HG03097 (cell line): ENCODE data around the gene KNTC1.
"Not testable (repeated sequence)": the region's sequence is repeated elsewhere in the genome, so short reads cannot be mapped to it uniquely, and the experiment has no call there.

Experiments used
- ATAC-seq: cut with Tn5 transposase; IDR thresholded peaks from one replicate; pipeline ENCODE4 v1.9.1; 2021; ENCODE audit not compliant: unreplicated experiment, low FRiP score

Gene KNTC1

DNA sequence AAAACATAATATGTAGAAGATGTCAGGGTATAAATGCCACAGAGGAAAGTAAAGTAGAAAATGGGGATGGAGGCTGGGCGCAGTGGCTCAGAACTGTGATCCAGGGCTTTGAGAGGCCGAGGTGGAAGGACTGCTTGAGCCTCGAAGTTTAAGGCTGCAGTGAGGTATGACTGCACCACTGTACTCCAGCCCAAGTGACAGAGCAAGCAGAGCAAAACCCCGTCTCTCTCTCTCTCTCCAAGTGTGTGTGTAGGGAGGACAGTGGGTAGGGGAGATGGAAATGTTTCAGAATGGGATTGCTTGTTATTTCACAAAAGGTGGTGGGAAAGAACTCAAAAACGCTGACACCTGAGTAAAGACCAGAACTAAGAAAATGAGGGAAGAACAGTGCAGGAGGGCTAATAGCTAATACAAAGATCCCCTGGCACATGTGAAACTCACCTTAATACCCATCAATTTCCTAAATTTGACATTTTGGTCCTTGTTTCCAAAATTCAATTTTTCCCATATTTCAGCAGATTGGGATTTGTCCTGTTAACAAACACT, 20.6 kb upstream of the KNTC1 start:
- ATAC-seq = no peak

DNA sequence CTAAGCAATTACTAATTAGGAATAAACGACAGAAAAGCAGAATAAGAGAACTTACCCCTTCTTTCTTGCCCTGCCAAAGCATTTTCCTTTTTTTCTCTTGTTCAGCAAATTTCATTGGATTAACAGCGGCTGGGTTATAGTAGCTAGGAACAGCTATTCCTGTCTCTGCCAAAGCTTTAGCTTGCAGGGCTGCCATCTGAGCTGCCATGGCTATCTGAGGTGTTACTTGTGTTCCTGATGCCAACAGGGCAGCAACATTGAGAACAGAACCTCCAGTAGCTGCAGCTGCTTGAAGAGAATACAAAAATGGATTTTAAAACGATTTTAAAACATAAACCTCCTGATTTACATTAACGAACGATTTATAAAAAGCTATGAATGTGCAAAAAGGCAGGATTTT, 18.9 kb upstream of the KNTC1 start:
- no peak for ATAC-seq

- ATAC-seq = not testable (repeated sequence)
Observed at GRCh38 chr12:122513028-122513427, 14.0 kb upstream of the KNTC1 start.

DNA sequence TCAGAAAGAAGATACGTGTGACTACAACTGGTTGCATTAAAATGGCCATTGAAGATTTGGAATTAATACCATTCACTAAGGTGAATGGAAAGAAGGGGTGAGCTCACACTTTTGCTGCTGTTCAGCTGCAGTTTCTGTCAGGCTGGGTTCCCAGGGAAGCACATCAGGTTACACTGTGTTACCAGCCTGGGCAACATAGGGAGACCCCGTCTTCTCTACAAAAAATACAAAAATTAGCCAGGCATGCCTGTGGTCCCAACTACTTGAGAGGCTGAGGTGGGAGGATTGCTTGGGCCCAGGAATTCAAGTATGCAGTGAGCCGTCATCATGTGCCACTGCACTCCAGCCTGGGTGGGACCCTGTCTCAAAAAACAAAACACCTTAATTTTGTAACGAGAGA, 13.4 kb upstream of the KNTC1 start:
- no peak for ATAC-seq

GRCh38 chr12:122515275-122515674, 11.8 kb upstream of the KNTC1 start:
- no peak for ATAC-seq

GRCh38 chr12:122516544-122517361, 10.3 kb upstream of the KNTC1 start:
- no peak for ATAC-seq

DNA sequence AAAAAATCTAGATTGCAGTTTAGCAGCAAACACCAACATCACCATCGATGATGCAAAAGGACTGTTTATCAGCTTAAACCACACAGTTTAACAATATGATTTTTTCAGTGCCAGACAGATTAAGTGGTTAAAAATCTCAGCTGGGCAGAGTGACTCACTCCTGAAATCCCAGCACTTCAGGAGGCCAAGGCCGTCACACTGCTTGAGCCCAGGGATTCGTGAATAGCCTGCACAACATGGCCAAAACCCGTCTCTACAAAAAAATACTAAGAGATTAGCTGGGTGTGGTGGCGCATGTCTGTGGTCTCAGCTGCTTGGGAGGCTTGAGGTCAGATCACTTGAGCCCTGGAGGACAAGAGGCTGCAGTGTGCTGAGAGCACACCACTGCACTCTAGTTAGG, 9.2 kb upstream of the KNTC1 start:
- no peak for ATAC-seq

GRCh38 chr12:122518908-122519307, 8.1 kb upstream of the KNTC1 start:
- ATAC-seq = no peak

DNA sequence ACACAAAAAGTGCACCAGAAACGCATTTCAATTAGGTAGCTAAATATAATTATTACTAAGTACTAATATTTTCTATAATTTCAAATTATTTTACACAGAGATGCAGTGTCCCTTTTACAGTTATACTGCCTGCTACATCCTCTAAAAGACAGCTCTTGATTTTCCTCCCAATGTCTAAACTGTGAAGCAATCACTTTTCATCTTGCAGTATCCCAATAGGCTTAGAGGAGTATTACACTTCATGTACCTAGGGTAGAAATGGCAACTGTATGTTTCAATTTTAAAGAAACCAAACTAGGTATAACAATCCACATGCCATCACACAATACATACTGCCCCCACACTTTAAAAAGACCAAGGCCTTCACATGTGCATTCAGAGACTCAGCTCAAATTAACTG, 7.6 kb upstream of the KNTC1 start:
- no peak for ATAC-seq

DNA sequence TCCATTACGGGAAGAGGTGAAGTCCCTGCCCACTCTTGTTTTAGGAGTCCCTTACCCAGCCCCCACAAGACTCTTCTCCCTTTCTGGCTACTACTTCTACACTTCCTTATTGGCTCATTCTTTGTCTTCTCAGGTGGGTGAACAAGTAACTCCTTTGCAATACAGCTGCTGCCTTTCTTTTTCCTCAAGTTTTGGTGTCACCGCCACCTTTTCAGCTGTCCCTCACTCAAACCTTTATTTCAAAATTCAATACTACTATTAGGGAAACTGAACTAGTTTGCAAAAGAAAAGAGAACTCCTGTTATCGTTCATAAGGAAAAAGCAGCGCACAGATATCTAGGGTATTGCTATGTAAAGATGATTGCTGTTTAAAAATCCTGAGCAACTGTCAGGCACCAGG, 6.4 kb upstream of the KNTC1 start:
- ATAC-seq = no peak

DNA sequence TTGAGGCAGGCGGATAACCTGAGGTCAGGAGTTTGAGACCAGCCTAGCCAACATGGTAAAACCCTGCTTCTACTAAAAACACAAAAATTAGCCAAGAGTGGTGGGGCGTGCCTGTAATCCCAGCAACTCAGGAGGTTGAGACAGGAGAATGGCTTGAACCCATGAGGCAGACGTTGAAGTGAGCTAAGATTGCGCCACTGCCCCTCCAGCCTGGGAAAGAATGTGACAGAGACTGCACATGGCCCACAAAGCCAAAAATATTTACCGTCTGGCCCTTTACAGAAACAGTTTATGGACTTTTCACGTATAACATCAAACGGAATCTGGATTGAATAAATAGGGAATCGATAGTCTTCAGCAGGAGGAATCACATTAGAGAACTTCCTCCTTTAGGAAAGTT, 3.8 kb upstream of the KNTC1 start:
- ATAC-seq = no peak

GRCh38 chr12:122523846-122524718, 3.0 kb upstream of the KNTC1 start:
- no peak for ATAC-seq

DNA sequence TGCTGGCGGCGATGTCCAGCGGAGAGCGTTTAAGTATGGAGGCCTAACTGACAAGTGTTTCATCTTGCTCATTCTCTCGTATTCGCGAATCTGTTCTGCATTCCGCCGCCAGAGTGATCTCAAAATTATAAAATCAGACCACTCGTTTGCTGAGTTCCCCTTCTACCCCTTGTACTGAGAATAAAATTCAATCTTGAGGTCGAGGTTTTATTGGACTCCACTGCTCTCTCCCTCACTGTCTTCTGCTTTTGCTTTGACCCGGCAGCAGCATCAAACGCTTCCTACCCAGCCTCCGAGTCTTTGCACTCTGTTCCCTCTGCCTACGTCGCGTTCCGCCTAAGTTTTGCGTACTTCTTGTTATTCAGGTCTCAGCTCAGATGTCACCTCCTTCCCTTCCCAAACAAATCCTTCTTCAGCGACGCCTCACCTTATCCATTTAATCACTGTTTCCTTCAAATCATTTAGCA, 462 bp downstream of the KNTC1 start:
- peak; percentile 5 for ATAC-seq

DNA sequence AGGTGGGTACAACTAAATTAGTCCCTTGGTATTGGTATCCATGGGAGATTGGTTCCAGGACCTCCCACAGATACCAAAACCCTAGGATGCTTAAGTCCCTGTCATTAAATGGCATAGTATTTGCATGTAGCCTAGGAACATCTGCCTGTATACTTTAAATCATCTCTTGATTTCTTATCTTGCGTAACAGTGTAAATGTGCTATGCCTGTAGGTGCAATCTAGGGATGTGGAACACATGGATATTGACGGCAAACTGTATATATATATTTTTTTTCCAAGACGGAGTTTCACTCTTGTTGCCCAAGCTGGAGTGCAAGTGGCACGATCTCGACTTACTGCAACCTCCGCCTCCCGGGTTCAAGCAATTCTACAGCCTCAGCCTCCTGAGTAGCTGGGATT, 1.5 kb downstream of the KNTC1 start:
- no peak for ATAC-seq

GRCh38 chr12:122528992-122529391, 1.9 kb downstream of the KNTC1 start:
- no peak for ATAC-seq

DNA sequence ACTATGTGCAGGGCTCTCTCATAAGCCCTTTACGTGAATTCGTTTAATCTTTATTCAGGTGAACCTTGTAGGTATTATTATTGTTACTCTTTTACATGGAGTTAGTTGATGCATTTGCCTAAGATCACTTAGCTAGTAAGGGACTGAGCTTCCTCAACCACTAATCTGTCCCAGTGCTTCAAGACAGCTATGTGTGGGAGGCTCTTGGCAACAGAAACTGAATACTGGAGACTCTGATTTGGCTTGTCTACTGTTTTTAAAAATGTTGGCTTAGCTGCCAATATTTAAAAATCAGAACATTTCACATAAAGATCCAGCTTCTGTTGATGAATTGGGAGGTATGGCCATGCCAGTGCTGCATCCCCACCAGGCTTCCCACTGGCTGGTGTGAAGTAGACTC, 6.8 kb downstream of the KNTC1 start:
- no peak for ATAC-seq

GRCh38 chr12:122537021-122537420, 10.0 kb downstream of the KNTC1 start:
- no peak for ATAC-seq

DNA sequence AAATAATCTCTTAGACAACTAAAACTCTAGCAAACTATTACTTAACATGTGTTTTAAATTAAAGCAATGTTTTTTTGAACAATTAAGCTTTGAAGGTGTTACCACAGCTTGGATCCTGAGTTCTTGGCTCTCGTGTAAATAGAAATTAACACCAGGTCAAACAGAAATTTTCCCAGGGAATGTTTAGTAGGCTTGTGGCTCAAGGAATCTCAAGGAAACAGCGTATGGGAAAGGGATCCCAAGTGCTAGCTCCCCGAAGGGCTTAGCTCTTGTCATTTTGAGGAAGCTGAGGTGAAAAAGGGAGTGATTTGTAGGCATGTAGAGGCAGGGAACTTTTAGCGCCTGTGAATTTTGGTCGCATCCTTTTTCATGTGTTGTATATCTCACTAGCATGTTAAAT, 11.4 kb downstream of the KNTC1 start:
- no peak for ATAC-seq

DNA sequence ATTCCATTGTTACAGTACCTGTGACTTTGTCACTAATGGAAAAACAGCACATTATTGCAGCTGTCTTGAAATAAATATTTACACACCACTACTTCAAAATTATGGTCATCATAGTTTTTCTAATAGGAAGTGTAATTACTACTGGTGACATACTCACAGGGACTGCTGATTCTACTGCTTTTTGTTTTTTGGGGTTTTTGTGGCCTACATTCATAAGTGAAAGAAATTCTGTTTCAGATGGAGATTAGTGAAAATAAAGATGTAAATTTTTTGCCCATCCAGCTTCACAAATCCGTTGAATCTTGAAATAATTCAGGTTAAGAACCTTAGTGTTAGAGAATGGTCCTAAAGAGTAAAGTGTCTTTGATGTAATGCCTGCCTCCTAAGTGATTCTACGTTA, 17.5 kb downstream of the KNTC1 start:
- ATAC-seq = no peak

DNA sequence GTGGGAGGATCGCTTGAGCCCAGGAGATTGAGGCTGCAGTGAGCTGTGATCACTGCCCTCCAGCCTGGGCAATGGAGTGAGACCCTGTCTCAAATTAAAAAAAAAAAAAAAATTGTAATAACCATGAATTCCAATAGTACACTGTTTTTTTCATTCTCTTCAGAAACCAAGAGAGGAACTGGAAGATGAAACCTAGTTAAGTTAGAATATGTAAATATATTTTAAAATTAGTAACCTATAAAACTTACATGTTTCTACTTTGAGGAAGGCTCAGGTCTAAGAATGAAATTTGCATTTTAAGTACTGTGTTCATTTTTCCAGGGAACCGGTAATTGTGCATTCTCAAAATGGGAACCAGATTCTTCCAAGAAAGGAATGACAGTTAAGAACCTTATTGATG, 18.8 kb downstream of the KNTC1 start:
- peak; percentile 54 for ATAC-seq

DNA sequence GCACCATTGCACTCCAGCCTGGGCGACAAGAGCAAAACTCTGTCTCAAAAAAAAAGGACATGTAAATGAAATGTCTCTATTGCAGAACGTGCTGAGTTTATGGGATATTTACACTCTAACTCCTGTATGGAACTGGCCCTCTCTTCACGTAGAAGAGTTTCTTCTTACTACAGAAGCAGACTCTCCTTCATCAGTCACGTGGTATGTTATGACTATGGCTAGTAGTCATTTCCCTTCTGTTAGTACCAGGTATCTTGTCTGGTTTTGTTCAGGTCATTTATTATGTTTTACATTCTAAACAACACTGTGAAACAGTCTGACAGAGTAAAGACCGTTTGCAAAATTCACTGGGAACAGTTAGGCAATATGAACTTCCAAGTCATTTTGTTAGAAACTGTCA, 20.3 kb downstream of the KNTC1 start:
- no peak for ATAC-seq
